ENCODE data around the gene PEX19.

PEX19 gene

GRCh38 chr1:160277987-160278386, 6.9 kb downstream of the PEX19 start:
- DNase-seq (ENCODE audit: low spot score), result no peak

DNA sequence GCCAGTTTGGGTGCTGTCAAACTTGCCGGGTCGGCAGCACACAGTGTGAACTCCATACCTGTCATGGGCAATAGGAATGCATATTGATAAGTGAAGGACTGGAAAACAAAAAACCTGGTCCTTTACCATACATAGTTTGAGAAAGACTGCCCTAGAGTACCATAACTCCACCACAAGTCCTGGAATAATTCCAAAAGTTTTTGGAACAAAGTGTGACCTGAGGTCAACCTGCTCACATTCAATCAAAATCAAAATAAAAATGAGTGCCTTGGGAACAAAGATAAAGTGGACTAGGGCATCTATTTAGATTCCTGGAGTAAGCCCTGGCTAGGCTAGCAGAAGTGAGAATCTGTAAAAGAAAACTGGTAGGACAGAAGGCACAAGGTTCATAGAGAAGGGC, 7.6 kb downstream of the PEX19 start:
- DNase-seq (ENCODE audit: low spot score), result no peak

DNA sequence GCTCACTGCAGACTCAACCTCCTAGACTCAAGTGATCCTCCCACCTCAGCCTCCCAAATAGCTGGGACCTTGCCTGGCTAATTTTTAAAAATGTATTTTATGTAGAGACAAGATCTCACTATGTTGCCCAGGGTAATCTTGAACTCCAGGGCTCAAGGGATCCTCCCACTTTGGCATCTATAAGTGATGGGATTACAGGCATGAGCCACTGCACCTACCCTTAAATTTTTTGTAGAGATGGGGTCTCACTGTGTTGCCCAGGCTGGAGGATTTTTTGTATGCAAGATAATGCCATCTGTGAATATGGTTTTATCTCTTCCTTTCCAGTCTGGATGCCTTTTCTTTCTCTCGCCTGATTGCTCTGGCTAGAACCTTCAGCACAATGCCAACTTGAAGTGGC, 13.9 kb downstream of the PEX19 start:
- DNase-seq (ENCODE audit: low spot score), result no peak

DNA sequence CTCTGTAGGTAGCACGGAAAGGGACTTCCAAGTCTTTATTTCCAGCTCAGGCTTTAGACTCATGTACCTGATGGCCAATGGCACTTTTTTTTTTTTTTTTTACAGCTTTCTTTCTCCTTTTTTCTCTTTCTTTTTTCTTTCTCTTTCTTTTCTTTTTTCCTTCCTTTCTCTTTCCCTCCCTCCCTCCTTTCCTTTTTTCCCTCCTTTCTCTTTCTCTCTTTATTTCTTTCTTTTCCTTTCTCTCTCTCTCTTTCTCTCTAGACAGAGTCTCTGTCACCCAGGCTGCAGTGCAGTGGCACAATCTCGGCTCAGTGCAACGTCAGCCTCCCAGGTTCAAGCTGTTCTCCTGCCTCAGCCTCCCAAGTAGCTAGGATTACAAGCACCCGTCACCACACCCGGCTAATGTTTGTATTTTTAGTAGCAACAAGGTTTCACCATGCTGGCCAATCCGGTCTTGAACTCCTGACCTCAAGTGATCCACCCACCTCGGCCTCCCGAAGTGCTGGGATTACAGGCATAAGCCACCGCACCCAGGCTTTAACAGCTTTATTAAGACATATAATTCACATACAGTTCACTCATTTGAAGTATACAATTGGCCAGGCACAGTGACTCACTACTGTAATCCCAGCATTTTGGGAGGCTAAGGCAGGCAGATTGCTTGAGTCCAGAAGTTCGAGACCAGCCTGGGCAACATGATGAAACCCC, 17.5 kb downstream of the PEX19 start:
- no peak for DNase-seq (ENCODE audit: low spot score)

DNA sequence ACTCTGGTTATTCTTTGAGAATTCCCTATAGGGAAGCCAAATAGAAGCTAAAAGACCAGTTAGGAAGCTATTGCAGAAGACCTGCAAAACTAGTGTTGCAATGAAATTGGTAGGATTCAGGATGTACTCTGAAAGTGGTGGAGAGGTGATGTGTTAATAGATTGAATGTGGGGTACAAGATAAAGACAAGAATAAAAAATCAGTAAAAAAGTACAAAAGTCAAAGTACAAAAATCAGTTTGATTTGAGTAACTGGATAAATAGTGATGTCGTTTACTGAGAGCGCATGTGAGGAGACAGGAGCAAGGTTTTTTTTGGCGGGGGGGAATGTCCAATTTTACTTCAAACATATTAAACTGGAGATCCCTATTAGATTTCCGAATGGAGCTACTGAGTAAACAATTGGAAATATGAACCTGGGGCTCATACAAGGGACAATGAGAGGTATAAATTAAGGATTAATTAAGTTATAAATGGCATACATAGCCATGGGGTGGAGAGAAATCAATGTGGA, 20.1 kb downstream of the PEX19 start:
- DNase-seq (ENCODE audit: low spot score), result no peak

DNA sequence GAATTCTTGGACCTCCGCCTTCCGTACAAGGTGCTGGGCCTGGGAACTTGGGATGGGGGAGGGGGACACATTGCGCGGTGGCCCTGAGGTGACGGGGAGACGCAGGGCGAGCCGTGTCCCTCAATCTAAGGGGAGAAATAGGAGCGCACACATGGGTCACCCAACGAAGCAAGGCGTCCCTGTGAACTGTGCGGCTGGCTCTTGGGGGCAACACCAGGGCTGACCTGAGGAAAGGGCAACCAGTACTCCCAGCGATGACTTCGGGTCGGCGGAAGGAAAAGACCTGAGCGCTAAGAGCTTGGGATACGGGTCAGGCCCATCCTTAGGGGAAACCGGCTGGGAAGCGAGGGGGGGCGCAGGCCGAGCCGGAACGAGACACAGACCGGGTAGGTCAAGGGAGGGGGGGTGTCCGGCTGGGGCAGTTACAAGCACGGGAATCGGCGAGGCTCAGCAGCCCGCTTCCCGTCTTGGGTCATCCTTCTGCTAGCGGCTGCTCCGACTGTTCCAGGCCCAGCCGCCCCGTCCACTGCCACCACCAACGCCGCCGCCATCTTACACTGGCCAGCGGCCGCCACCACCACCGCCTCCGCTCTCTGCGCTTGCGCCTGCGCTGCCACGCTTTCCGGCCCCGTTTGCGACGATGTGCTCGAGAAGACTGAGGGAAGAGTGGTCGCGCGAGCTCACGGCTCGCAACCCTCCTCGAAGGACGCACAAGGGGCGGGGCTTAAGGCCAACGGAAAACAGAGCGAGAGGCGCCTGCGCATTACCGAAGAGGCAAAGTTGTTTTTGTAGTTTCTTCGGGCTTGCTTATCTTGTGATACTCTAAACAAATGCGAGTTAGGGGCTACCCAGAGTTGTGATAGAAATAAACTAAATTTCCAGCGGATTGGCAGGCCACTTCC, 22.8 kb downstream of the PEX19 start, which contains the start of gene DCAF8:
TSS of gene DCAF8 (minus strand) at position 657 of the 902 bp plus-strand sequence. CDS start 18,541 bp downstream, outside the sequence.
- DNase-seq (ENCODE audit: low spot score), result peak; percentile 96

- no peak for DNase-seq (ENCODE audit: low spot score)
Measured at GRCh38 chr1:160261556-160261892, 23.4 kb downstream of the PEX19 start.

GRCh38 chr1:160260406-160261382, 24.2 kb downstream of the PEX19 start:
- no peak for DNase-seq (ENCODE audit: low spot score)

DNA sequence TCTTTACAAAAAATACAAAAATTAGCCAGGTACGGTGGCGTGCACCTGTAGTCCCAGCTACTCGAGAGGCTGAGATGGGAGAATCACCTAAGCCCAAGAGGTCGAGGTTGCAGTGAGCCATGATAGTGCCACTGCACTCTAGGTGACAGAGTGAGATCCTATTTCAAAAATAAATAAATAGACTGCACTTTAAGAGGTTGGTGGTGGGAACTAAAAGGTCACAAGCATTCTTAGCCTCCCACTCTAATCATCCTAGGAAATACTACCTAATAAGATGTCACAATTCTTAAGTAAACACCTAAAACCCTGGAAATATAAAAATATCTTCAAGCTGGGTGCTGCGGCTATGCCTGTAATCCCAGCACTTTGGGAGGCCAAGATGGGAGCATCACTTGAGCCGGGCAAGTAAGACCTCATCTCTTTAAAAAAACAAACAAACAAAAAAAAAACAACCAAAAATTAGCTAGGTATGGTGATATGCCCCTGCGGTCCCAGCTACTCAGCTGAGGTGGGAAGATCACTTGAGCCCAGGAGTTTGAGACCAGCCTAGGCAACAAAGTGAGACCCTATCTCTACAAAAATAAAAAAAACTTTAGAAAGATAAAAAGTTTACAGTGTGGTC, 26.6 kb downstream of the PEX19 start:
- no peak for DNase-seq (ENCODE audit: low spot score)

GRCh38 chr1:160257411-160258015, 27.4 kb downstream of the PEX19 start:
- DNase-seq (ENCODE audit: low spot score), result no peak

GRCh38 chr1:160256396-160257046, 28.4 kb downstream of the PEX19 start:
- DNase-seq (ENCODE audit: low spot score), result no peak

DNA sequence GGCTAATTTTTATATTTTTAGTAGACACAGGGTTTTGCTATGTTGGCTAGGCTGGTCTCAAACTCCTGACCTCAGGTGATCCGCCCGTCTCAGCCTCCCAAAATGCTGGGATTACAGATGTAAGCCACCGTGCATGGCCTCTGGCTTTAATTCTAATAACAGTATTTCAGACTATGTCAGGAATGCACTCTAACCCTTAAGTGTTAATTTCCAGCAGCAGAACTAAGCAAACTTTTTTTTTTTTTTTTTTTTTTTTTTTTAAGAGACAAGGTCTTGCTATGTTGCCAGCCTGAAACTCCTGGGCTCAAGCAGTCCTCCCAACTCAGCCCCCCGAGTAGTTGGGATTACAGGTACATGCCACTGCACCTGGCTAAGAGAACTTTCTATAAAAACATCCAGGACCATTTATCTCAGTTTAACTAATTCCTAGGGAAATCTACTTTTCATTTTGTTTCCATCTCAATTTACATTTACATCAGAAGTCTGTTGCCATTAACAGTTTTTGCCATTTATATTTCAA, 29.1 kb downstream of the PEX19 start:
- DNase-seq (ENCODE audit: low spot score), result no peak

DNA sequence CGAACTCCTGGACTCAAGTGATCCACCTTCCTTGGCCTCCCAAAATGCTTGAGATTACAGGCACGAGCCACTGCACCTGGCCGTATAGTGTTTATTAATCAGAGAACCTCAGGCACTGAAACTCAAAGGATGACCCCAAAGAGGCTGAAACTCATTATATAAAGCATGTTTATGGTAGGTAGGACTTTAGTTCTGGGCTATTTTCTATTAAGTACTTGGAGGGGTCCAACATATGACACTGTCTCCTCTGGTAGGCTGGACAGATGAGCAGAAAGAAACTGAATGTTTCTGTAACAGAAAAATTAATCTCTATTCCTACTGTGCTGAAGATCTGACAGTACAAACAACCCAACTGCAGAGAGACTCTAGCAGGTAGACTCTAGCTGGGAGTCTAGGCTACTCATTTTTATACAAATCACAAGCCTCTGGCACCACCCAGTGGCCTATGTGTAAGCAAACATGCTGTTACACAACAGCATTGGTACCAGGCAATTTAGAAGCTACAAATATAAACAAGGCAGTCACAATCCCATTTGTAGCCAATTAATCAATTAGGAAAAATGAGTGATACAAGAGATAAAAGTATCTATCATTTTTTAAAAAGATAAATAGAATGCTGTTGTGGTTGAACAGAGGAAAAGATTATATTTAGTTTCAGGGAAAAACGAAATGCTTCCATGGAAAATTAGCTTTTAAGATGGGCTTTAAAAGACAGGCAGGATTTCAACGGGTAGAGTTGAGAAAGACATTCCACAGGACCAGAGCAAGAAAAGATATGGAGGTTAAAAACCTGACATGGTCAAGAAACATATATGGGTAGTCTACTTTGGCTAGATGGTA, 33.0 kb downstream of the PEX19 start:
- peak; percentile 69 for DNase-seq (ENCODE audit: low spot score)

GRCh38 chr1:160251011-160251410, 33.9 kb downstream of the PEX19 start:
- no peak for DNase-seq (ENCODE audit: low spot score)

DNA sequence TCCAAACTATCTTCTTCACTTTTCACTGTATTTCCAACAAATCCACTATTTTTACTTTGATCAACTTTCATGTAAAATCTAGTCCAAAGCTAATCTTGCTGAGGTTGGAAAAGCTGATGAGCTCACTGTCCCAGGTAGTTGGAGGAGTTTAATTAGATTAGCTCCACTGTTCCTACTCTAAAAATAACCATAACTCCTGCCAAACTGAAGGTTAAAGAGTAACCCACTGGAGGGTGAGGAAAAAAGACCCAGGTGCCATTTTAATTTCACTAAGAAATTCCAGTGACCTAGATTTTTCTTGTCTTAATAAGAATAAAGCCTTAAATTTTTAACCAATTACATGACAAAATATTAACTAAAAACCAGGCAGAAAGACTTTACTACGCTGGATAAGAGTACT, 37.9 kb downstream of the PEX19 start:
- no peak for DNase-seq (ENCODE audit: low spot score)

DNA sequence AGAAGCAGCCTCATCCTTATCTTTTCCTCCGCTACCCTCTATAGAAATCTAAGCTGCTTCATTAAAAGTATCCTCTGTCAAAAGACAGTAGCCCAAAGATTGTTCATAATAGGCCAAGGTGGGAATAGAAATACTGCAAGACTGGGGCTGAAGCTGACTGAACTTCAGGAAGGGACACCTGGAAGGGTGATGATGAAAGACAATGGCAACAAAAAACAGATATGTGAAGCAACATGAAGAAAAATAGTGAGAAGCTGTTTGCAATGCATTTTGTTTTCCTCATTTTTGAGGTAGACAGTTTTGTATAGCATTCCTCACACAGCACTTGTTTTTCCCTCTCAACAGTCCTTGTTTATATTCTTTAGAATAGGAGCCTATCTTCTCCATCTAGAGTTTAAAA, 39.5 kb downstream of the PEX19 start:
- DNase-seq (ENCODE audit: low spot score), result no peak

DNA sequence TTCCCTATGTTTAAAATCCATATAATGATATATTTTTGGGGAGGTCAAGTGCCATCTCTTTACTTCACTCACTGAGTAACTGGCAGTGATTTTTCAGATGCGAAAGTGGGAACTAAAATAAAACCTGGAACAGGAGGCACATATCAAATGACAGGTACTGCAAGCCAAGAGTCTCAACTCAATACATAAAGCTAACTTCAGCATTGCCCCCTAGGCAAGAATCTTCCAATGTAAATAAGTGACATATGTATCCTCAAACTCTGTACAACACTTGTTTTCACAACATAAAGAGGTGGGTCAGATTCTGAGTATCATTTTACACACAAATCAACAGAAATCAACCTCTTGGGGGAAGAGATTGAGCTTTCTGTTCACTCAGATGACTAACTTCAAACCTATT, 40.7 kb downstream of the PEX19 start:
- DNase-seq (ENCODE audit: low spot score), result no peak

- no peak for DNase-seq (ENCODE audit: low spot score)
Measured at GRCh38 chr1:160243767-160244166, 41.2 kb downstream of the PEX19 start.

All from SK-N-DZ (cell line).